Measurements from ENCODE around the gene SSBP3. TPM values are rescaled to one million over a fixed set of nuclear protein-coding genes. Genes with fewer than 3 reads are reported as not detected.

SSBP3 gene
- total RNA-seq, 2 experiments from 2014 or later, result 16.5 to 44.9 TPM

DNA sequence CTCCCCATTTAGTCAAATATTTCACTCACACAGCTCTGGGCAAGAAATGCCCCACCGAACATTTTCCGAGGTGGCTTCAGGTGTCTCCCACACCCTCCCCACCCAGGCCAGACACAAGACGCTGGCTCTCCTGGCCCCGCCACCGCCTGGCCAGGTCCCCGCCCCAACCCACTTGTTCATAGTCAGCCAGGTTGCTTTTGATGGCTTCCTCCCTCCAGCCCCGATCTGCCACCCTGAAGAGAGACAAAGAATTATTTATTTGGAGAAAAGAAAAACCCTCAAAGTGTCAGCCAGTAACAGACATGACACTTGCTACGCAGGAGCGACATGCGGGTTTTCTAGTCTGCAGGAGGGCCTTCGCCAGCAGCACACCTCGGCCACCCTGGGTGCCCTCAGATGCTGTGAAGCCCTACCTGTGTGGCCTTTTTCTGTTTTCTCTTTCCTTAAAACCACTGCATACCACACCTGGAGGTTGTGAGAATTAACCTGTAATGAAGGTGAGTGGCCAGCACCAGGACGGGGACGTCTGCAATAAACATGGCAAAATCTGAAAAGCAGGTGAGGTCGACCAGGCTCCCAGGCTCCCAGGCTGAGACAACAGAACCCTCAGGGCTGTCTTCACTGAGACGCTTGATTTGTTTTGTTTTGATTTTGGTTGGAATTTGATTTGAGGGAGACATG, 27.2 kb downstream of the SSBP3 start:
- peak; percentile 18 for DNase-seq (ENCODE audit: low spot score)
- Histone ChIP-seq H3K79me2 (ENCODE audit: insufficient read depth, low read depth, low read length) (peaks cover 26% of the 10 kb centered on the region; the same call in 1 of the 2 replicates), H3K27ac (ENCODE audit: low read depth, low read length, poor library complexity, severe bottlenecking) (peak overlapping the region; percentile 95), H3K4me2 (ENCODE audit: low read length) (peak overlapping the region; percentile 82), H3K9me2 (ENCODE audit: insufficient read depth, low read length) (no peaks in the 10 kb centered on the region), H4K20me1 (ENCODE audit: insufficient read depth, low read length) (no peaks in the 10 kb centered on the region), H3K4me3 (ENCODE audit: low read depth, low read length, poor library complexity, severe bottlenecking) (peak overlapping the region; percentile 57), H2AFZ (ENCODE audit: low read length) (peak overlapping the region; percentile 24; the same call in 1 of the 2 replicates), H3K9me3 (ENCODE audit: low read length) (no peaks in the 10 kb centered on the region), H3K36me3 (ENCODE audit: insufficient read depth, low read length) (peaks cover 11% of the 10 kb centered on the region; the same call in 1 of the 2 replicates), H3K4me1 (ENCODE audit: insufficient read depth, low read length, poor library complexity, severe bottlenecking) (peaks cover 62% of the 10 kb centered on the region)
- no TSS peak for BruUV-seq (replicated peaks)
- no peak for TF ChIP-seq EZH2phosphoT487 (IDR thresholded peaks at IDR 0.05; ENCODE audit: borderline replicate concordance, low read depth, low read length)
- TF ChIP-seq, protein P1, sequence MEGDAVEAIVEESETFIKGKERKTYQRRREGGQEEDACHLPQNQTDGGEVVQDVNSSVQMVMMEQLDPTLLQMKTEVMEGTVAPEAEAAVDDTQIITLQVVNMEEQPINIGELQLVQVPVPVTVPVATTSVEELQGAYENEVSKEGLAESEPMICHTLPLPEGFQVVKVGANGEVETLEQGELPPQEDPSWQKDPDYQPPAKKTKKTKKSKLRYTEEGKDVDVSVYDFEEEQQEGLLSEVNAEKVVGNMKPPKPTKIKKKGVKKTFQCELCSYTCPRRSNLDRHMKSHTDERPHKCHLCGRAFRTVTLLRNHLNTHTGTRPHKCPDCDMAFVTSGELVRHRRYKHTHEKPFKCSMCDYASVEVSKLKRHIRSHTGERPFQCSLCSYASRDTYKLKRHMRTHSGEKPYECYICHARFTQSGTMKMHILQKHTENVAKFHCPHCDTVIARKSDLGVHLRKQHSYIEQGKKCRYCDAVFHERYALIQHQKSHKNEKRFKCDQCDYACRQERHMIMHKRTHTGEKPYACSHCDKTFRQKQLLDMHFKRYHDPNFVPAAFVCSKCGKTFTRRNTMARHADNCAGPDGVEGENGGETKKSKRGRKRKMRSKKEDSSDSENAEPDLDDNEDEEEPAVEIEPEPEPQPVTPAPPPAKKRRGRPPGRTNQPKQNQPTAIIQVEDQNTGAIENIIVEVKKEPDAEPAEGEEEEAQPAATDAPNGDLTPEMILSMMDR (conservative IDR thresholded peaks at IDR 0.05; ENCODE audit: low read length), result no peak
- CTCF ChIA-PET (ENCODE audit: unreplicated experiment), result no interaction called here
- POLR2A ChIA-PET, result interaction anchor here (0.8 kb wide), 2 partner anchors 18 to 23 kb away, joined by 3 read pairs; no protein-coding TSS in a partner anchor
- intact Hi-C loops (cut with micrococcal nuclease; ENCODE audit: unreplicated experiment), result no loop called here

DNA sequence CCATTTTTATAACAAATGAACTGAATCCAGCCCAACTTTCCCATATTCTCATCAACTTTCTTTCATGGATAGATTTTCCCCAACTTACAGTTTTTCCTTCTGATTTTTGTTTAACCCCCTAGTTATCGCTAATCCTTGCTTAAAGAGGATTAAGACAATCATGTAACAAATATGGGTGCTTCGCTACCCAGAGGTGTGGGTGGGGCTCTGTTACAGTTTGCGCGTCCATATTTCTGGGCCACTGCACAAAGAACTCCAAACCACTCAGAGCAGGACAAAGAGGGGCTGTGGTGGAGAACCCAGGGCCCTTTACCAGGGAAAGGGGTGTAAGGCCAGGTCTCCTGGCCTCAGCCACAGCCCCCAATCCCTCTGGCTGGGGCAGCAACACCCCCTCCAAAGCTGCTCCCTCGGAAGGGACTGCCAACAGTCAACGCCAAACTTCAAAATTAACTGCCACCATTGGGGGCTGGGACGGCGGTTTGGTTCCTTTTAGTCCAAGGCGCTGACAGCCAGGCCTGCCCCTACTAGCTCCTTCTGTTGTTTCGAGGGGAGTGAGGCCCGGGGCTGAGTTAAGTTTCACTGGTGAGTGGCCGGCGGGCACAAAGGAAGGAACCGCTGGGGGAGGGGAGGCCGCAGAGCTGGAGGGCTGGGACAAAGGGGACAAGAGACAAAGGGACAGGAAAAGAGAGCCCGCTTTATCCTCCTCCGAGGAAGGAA, 27.9 kb downstream of the SSBP3 start:
- POLR2A ChIA-PET, result interaction anchor here (0.6 to 1.3 kb wide), 4 partner anchors 18 to 29 kb away, joined by 3 to 4 read pairs (median 3); partner anchors contain the start of gene SSBP3
- intact Hi-C loops (cut with micrococcal nuclease; ENCODE audit: unreplicated experiment), result no loop called here
- peak overlapping the region; percentile 24; the same call in 1 of the 2 replicates for H2AFZ ChIP-seq (ENCODE audit: low read length)

More for the DNA sequence above, 27.9 kb downstream of the SSBP3 start:
- Histone ChIP-seq H3K4me1 (ENCODE audit: insufficient read depth, low read length, poor library complexity, severe bottlenecking) (peaks cover 69% of the 10 kb centered on the region), H4K20me1 (ENCODE audit: insufficient read depth, low read length) (no peaks in the 10 kb centered on the region), H3K36me3 (ENCODE audit: insufficient read depth, low read length) (peaks cover 11% of the 10 kb centered on the region; the same call in 1 of the 2 replicates), H3K9me2 (ENCODE audit: insufficient read depth, low read length) (no peaks in the 10 kb centered on the region), H3K79me2 (ENCODE audit: insufficient read depth, low read depth, low read length) (peaks cover 33% of the 10 kb centered on the region; the same call in 1 of the 2 replicates), H3K9me3 (ENCODE audit: low read length) (no peaks in the 10 kb centered on the region), H3K4me2 (ENCODE audit: low read length) (peak overlapping the region; percentile 82), H3K27ac (ENCODE audit: low read depth, low read length, poor library complexity, severe bottlenecking) (peak overlapping the region; percentile 95), H3K4me3 (ENCODE audit: low read depth, low read length, poor library complexity, severe bottlenecking) (peak overlapping the region; percentile 57)
- no TSS peak for BruUV-seq (replicated peaks)
- DNase-seq (ENCODE audit: low spot score), result peak; percentile 38
- CTCF ChIA-PET (ENCODE audit: unreplicated experiment), result no interaction called here
- TF ChIP-seq, protein P1 (conservative IDR thresholded peaks at IDR 0.05; ENCODE audit: low read length), result no peak
- no peak for TF ChIP-seq EZH2phosphoT487 (IDR thresholded peaks at IDR 0.05; ENCODE audit: borderline replicate concordance, low read depth, low read length)
